KOPT-K1 (cell line): ENCODE measurements around the gene NPAS3.

Experiments used
- H3K27ac ChIP-seq: fragments of 200-600 bp; sonication (generic); 2 replicates; pipeline ENCODE4 v1.5.1; 2016; ENCODE audit warnings: antibody characterized with exemption, mild to moderate bottlenecking, low read depth, low read length; ENCODE audit not compliant: poor library complexity, severe bottlenecking
- H3K36me3 ChIP-seq: fragments of 200-600 bp; sonication (generic); 2 replicates; pipeline ENCODE4 v1.5.1; 2017; ENCODE audit warnings: antibody characterized with exemption, mild to moderate bottlenecking, low read length, moderate library complexity; ENCODE audit not compliant: insufficient read depth
- H3K9me3 ChIP-seq: fragments of 200-600 bp; sonication (generic); 2 replicates; pipeline ENCODE4 v1.5.1; 2017; ENCODE audit warnings: antibody characterized with exemption, low read length, mild to moderate bottlenecking; ENCODE audit not compliant: insufficient read depth, poor library complexity, severe bottlenecking

NPAS3 gene

GRCh38 chr14:33561488-33562175 is 623.0 kb downstream of the NPAS3 start:
- Histone ChIP-seq H3K27ac (no peak overlapping the region), H3K9me3 (no peaks in the 10 kb centered on the region), H3K36me3 (no peaks in the 10 kb centered on the region)

- H3K27ac ChIP-seq: no peak overlapping the region
- H3K9me3 ChIP-seq: no peaks in the 10 kb centered on the region
Measured at GRCh38 chr14:33563191-33563900, 624.7 kb downstream of the NPAS3 start.

GRCh38 chr14:33563901-33564197 is 625.2 kb downstream of the NPAS3 start:
- Histone ChIP-seq H3K36me3 (no peaks in the 10 kb centered on the region), H3K27ac (no peak overlapping the region), H3K9me3 (no peaks in the 10 kb centered on the region)

More at GRCh38 chr14:33563191-33563900, 624.7 kb downstream of the NPAS3 start:
- H3K36me3 ChIP-seq: no peaks in the 10 kb centered on the region

GRCh38 chr14:33564774-33565630 is 626.3 kb downstream of the NPAS3 start:
- H3K36me3 ChIP-seq: no peaks in the 10 kb centered on the region
- no peak overlapping the region for H3K27ac ChIP-seq
- no peaks in the 10 kb centered on the region for H3K9me3 ChIP-seq

GRCh38 chr14:33566082-33566481 is 627.4 kb downstream of the NPAS3 start:
- Histone ChIP-seq H3K36me3 (no peaks in the 10 kb centered on the region), H3K9me3 (no peaks in the 10 kb centered on the region), H3K27ac (no peak overlapping the region)

- no peaks in the 10 kb centered on the region for H3K9me3 ChIP-seq
- H3K27ac ChIP-seq: no peak overlapping the region
- H3K36me3 ChIP-seq: no peaks in the 10 kb centered on the region
Measured at GRCh38 chr14:33567023-33567728, 628.5 kb downstream of the NPAS3 start.

DNA sequence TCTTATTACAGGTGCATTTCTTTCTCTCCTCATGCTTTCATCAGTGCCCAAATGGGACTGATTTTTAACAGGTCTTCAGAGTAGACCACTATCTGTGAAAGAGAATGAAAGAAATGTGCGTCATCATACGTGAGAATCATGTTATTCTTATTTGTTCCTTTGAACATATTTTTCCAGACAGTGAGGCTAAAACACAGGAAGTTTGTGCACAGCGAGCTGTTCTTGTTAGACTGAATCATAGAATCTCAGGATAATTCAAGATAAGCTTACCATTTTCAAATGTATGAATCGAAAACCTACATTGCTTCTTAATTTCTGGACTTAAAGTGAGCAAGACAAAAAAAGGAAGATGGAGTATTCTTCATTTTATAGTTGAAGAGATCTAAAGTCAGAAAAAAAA is 629.1 kb downstream of the NPAS3 start:
- Histone ChIP-seq H3K27ac (no peak overlapping the region), H3K36me3 (no peaks in the 10 kb centered on the region), H3K9me3 (no peaks in the 10 kb centered on the region)

GRCh38 chr14:33568935-33569579 is 630.4 kb downstream of the NPAS3 start:
- H3K27ac ChIP-seq: no peak overlapping the region
- H3K9me3 ChIP-seq: no peaks in the 10 kb centered on the region
- no peaks in the 10 kb centered on the region for H3K36me3 ChIP-seq

DNA sequence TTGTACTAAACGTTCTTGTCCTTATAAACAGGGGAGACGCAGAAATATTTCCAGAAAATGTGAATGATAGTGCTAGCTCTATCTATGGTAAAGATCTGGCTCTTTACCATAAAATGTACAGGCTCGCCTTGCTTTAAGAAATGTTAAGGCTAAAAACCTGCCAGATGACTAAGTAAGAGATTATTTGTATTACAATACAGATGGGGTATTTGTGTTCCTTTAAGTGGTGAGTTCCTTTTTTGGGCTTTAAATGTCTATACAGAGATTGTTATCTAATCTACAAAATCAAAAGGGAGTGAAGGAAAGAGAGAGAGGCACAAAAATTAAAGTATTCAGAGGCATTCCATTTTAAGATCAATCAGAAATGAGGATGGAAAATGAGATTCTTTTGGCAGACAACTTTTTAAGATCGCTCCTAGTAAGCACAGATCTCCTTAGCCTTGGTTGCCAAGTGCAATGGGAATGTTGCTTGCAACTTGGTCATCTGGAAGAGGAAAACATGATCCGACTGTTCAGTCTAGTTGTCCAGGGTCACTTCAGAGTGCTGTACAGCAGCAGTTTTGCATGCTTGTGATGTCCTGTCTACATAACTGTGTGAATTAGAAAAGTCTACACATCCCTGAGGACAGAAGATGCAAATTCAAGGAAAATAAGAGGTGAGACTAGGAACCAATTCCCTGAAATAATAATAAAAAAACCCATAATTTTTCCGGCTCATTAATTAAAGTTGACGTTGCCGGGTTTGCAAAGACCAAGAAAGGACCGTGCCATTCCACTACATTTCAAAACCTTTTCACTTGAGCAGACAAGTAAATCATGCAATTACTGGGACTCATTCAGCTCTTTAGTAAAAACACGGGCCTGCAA is 631.4 kb downstream of the NPAS3 start:
- Histone ChIP-seq H3K27ac (no peak overlapping the region), H3K9me3 (no peaks in the 10 kb centered on the region)

GRCh38 chr14:33570694-33571310 is 632.1 kb downstream of the NPAS3 start:
- Histone ChIP-seq H3K9me3 (no peaks in the 10 kb centered on the region), H3K36me3 (no peaks in the 10 kb centered on the region), H3K27ac (no peak overlapping the region)

More for the DNA sequence above, 631.4 kb downstream of the NPAS3 start:
- H3K36me3 ChIP-seq: no peaks in the 10 kb centered on the region

- Histone ChIP-seq H3K36me3 (no peaks in the 10 kb centered on the region), H3K9me3 (no peaks in the 10 kb centered on the region), H3K27ac (no peak overlapping the region)
Measured at GRCh38 chr14:33573301-33573880, 634.7 kb downstream of the NPAS3 start.

- H3K27ac ChIP-seq: no peak overlapping the region
- H3K9me3 ChIP-seq: no peaks in the 10 kb centered on the region
- no peaks in the 10 kb centered on the region for H3K36me3 ChIP-seq
Measured at GRCh38 chr14:33576014-33576413, 637.3 kb downstream of the NPAS3 start.

DNA sequence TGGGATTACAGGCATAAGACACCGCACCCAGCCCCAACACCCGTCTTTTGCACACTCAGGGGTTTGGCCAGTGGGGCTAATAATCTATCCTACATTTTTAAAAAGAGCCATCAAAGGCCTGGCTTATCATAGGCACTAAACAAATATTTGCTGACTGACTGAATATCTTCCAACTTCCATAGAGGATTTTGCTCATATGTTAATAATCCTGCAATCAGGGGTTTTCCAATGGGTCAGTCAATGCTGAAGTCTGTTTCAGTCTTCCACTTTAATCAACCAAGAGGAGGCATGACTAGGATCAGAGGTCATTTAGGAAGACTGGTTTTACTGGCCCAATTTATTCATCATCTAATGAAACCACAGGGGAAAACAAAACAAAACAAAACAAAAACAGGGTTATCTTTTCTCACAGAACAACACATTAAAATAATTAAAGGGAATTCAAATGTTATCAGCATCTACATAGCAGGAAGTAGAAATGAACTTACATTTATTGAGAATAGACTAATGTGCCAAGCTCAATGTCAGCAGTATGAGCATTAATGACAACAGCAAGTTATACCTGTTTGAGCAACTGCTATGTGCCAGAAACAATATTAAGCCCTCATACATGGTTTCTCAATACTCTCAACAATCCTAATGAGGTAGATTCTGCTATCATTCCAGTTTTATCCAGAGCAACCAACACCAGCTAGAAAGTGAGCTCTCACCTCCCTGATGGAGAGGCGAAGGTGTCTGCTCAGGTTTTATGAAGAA is 640.0 kb downstream of the NPAS3 start:
- no peaks in the 10 kb centered on the region for H3K36me3 ChIP-seq
- no peaks in the 10 kb centered on the region for H3K9me3 ChIP-seq
- no peak overlapping the region for H3K27ac ChIP-seq
